Measurements from ENCODE around the gene PHLDB2. TPM values are rescaled to one million over a fixed set of nuclear protein-coding genes. Genes with fewer than 3 reads are reported as not detected.

Gene PHLDB2
- total and polyA plus RNA-seq, 2 of the 8 experiments (the other 6 are each of a cell fraction or from before 2014, with no cell fraction given) = 5.8 to 22.6 TPM

DNA sequence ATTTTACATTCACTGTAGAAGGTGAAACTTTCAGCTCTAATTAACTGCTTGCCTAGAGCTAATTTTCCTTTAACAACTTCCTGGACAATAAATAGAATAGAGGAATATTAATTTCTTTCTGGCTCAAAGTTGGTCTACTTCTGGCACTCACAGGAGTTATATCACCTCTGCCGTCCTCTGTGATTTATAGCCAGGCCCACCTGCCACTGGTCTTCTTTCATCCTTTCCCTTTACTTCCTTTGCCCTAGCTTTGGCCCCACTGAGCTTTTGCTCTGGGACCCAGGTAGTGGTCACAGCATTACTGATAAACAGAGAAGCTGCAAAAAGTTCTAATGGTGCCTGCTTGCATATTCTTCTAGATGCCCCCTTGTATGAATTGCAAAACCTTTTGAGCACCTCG lies 70.4 kb downstream of the PHLDB2 start:
- 79% methylated on average over 2 of the region's 2 CpGs; no CpG with 5 or more reads in 1 of the 2 experiments for WGBS, 2 experiments (ENCODE audit: extremely low coverage in 1 of 2, insufficient coverage in 1 of 2, insufficient read length in 1 of 2, insufficient replicate concordance in 2 of 2, low coverage in 1 of 2, low lambda C conversion rate in 2 of 2, missing lambda C conversion rate in 1 of 2)
- H4K5ac ChIP-seq (ENCODE audit: insufficient read length, low read depth, low read length) = no peak overlapping the region
- H3K56ac ChIP-seq (replicated peaks; ENCODE audit: insufficient read length, low read depth, low read length) = no peak overlapping the region
- H4K8ac ChIP-seq (ENCODE audit: extremely low read depth, insufficient read depth, low read length) = no peak overlapping the region
- H2BK12ac ChIP-seq (ENCODE audit: low read depth, low read length) = no peak overlapping the region
- CTCF ChIA-PET (ENCODE audit: partially characterized antibody) = interaction anchor here (0.6 kb wide), 1 partner anchor 101 kb away, joined by 5 read pairs; no protein-coding TSS in a partner anchor
- DNase-seq (ENCODE audit: low read depth in 1 of 2, low spot score in 2 of 2) (no peak), FAIRE-seq (no peak)
- no peaks in the 10 kb centered on the region for H4K20me1 ChIP-seq (replicated peaks in 1 of 2; ENCODE audit: control insufficient read depth in 1 of 2, insufficient read depth in 2 of 2, low read length in 2 of 2)
- H3K27ac ChIP-seq (ENCODE audit: low read depth, low read length) = no peak overlapping the region
- H4K91ac ChIP-seq (replicated peaks; ENCODE audit: insufficient read length, low read length) = no peak overlapping the region
- H2BK15ac ChIP-seq (ENCODE audit: low read length) = no peak overlapping the region
- no peak overlapping the region for H3K4me2 ChIP-seq (ENCODE audit: insufficient read depth in 1 of 2, low read depth in 2 of 2, low read length in 2 of 2)
- POLR2A ChIA-PET (ENCODE audit: partially characterized antibody) = interaction anchor here (1.2 kb wide), 1 partner anchor 59 kb away, joined by 4 read pairs; no protein-coding TSS in a partner anchor
- H3K18ac ChIP-seq (ENCODE audit: extremely low read depth, low read length) = no peak overlapping the region
- H2BK120ac ChIP-seq (replicated peaks; ENCODE audit: low read depth, low read length) = no peak overlapping the region
- H3K9me3 ChIP-seq (ENCODE audit: insufficient read depth in 2 of 2, low read depth in 1 of 2, low read length in 1 of 2) = no peaks in the 10 kb centered on the region
- H3K23me2 ChIP-seq (ENCODE audit: low read depth, low read length) = no peaks in the 10 kb centered on the region
- no peaks in the 10 kb centered on the region for H3K79me2 ChIP-seq (ENCODE audit: control insufficient read depth in 1 of 2, insufficient read depth in 2 of 2, low read length in 2 of 2)
- no peak overlapping the region for H2BK20ac ChIP-seq (ENCODE audit: low read length)
- no peak overlapping the region for H3K23ac ChIP-seq (ENCODE audit: insufficient read length)
- H3K9ac ChIP-seq (replicated peaks in 1 of 4; ENCODE audit: extremely low read depth in 1 of 4, low read depth in 3 of 4, low read length in 3 of 4) = no peak overlapping the region
- no peak overlapping the region for H2AK5ac ChIP-seq (ENCODE audit: low read depth, low read length)
- H3K4ac ChIP-seq (replicated peaks; ENCODE audit: insufficient read length, low read depth, low read length) = no peak overlapping the region
- no peak overlapping the region for H3K4me3 ChIP-seq (ENCODE audit: extremely low read depth in 1 of 4, insufficient read depth in 2 of 4, low read depth in 3 of 4, low read length in 4 of 4)
- peaks cover 0 to 2% (median 0%) of the 10 kb centered on the region in 4 experiments; a peak in 1 of 7 replicates for H3K4me1 ChIP-seq (replicated peaks in 1 of 4; ENCODE audit: control insufficient read depth in 3 of 4, insufficient read depth in 4 of 4, low read length in 3 of 4)
- H2AFZ ChIP-seq (ENCODE audit: low read length) = no peak overlapping the region
- TF ChIP-seq BCL11A (IDR thresholded peaks at IDR 0.05; ENCODE audit: low read depth in 2 of 2, low read length in 2 of 2) (no peak), POLR2AphosphoS5 (IDR thresholded peaks at IDR 0.05; ENCODE audit: low read depth, low read length) (no peak), NANOG (IDR thresholded peaks at IDR 0.05; ENCODE audit: insufficient read depth, low read depth, low read length, poor library complexity, severe bottlenecking) (no peak), GABPA (IDR thresholded peaks at IDR 0.05; ENCODE audit: borderline replicate concordance, insufficient read depth, low read length) (no peak), SAP30 (IDR thresholded peaks at IDR 0.05; ENCODE audit: insufficient read depth, insufficient replicate concordance, low read length) (no peak)
- TF ChIP-seq, protein P1, sequence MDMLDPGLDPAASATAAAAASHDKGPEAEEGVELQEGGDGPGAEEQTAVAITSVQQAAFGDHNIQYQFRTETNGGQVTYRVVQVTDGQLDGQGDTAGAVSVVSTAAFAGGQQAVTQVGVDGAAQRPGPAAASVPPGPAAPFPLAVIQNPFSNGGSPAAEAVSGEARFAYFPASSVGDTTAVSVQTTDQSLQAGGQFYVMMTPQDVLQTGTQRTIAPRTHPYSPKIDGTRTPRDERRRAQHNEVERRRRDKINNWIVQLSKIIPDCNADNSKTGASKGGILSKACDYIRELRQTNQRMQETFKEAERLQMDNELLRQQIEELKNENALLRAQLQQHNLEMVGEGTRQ (IDR thresholded peaks at IDR 0.05; ENCODE audit: low read length) = no peak
- no peak overlapping the region for H3K14ac ChIP-seq (ENCODE audit: insufficient read length)
- H3K36me3 ChIP-seq (ENCODE audit: control insufficient read depth in 2 of 4, insufficient read depth in 4 of 4, low read length in 3 of 4) = no peaks in the 10 kb centered on the region
- H3K27me3 ChIP-seq (replicated peaks in 1 of 4; ENCODE audit: control insufficient read depth in 3 of 4, extremely low read depth in 1 of 4, insufficient read depth in 3 of 4, low read length in 3 of 4) = no peaks in the 10 kb centered on the region
- H3K79me1 ChIP-seq (ENCODE audit: low read depth, low read length) = no peaks in the 10 kb centered on the region
- H2BK5ac ChIP-seq (ENCODE audit: low read depth, low read length) = no peak overlapping the region

Data from H1 (cell line).